Stimulated activated naive CD4-positive, alpha-beta T cell treated with Interleukin-2 at 50 U/mL for 16 hours (primary cell): ENCODE results near the gene OR4K5.
"Not testable (repeated sequence)": the region's sequence is repeated elsewhere in the genome, so short reads cannot be mapped to it uniquely, and the experiment has no call there.

Experiments used
- DNase-seq: peaks from one replicate; lab custom pipeline; 2025; lab: John Stamatoyannopoulos, UW

OR4K5 gene, protein sequence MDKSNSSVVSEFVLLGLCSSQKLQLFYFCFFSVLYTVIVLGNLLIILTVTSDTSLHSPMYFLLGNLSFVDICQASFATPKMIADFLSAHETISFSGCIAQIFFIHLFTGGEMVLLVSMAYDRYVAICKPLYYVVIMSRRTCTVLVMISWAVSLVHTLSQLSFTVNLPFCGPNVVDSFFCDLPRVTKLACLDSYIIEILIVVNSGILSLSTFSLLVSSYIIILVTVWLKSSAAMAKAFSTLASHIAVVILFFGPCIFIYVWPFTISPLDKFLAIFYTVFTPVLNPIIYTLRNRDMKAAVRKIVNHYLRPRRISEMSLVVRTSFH

DNA sequence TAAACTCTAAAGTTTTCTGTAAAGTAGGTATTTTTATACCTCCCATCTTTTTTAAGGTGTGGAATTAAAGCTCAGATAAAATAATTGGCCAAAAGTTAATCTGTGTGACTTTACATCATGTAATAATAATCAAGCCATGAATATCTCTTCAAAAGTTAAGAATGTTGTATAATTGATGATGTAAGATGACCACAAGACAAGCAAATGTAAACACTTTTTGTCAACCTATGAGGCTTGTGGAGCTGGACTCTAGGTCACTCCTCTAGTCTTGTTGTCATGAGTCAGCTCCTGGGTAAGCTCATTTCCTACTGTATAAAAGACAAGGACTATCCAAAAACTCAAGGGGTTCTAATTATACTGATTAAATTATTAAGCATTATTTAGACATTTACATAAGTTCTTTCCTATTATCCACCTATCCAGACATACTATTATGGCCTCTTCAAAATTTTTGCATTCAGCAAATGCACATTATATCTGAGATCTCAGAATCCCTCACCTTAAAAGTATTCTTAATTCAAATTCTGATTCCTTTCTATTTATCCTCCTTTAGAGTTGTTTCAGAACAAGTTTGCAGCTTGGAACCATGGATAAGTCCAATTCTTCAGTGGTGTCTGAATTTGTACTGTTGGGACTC is at the start of gene OR4K5:
TSS of gene OR4K5 (plus strand) at position 587 of the 637 bp plus-strand sequence. CDS start at position 587, 0 bp downstream.
- no peak for DNase-seq

DNA sequence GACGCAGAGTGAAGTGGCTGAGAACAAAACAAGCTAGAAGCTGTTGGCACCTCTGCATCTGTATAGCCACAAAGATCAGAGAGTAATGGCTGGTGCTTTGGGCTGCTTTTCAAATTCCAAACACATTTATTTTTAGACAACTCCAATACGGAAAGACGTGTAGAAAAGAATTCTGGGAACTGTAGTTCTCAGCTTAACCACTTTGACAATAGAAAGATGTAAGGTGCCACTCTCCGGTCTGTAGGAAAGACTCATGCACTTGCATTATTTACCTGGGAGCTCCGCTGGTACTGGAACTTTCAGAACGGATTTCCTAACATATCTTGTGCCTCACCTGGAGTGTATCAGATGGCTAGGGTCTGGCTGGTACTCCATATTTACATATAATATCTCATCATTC is 47.2 kb upstream of the OR4K5 start:
- no peak for DNase-seq

DNA sequence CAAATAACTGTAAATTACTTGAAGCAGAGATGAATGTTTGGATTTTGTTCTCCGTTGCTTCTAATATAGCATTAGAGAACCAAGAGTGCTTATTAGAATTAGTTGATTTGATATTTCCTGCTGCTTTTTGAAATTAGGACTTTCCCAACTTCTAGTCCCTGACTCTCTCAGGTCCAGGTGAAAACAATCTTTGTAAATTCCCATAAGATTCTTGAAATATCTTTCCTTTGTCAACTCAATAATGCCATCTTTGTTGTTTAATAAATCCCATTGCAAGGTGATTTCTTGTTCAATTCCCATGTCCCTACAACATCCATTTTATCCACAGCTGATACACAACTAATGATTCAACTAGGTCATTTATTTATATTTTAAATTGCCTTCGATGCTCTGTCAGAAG is 45.6 kb upstream of the OR4K5 start, which contains the start of gene OR4K2:
TSS of gene OR4K2 (plus strand) at position 301 of the 400 bp plus-strand sequence. CDS start 1,126 bp downstream, outside the sequence.
- no peak for DNase-seq

DNA sequence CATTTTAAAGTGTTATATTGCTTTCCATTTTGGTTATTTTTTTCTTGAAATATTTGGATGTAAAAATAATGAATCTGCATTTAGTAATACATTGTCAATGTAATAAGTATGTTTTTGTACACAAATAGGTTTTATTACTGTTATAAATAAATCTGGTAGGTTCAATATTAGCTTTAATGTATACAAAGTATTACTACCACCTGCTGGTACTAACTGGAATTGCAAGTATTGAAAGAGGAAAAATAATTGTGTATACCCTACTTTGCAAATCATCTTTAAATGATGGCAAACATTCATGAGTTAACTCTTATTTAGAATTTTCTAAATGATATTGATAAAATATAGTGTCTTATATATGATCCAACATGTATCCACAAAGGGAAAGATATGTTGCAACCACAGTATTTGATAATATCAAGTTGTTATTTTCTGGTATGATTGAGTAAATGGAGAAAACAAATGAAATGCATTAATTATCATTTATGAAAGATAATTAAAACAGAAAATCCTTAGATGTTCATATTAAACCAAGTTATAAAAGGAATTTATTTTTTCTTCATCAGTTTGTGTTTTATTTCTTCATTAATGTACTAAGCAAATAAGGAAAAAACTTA is 42.3 kb upstream of the OR4K5 start:
- no peak for DNase-seq

DNA sequence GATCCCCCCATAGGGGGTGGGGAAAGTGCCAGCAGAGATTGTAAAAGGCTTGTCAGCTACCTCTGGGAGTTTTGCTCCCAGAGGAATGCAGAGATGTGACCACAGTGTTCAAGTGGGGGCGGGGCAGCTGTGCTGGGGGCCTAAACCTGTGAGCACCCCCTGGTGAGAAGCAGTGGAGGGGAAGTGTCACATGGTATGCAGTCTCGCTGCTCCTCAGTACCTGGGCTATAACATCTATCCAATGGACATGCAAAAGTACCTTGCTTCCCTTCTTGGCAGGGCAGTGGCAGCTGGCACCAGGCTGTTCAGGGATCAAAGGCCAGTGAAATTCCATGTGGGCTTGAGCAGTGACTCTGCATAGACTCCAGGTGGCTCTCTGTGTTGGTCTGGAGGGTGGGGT is 25.1 kb upstream of the OR4K5 start:
- no peak for DNase-seq

DNA sequence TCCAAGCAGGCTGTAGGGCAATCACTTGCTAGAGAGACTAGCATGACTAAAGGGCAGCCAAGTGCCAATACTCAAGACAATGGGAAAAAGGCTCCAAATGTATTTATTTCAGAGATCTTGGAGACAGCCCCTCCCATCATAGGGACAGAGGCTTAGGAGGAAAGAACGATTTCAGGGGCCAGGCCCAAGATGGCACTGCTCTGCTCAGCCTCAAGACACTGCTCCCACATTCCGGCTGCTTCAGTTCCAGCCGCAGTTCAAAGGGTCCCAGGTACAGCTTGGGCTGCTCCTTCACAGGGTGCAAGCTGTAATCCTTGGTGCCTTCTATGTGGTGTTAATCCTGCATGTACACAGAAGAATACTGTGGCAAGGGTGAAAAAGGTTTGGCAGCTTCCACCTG is 19.4 kb upstream of the OR4K5 start:
- no peak for DNase-seq

DNA sequence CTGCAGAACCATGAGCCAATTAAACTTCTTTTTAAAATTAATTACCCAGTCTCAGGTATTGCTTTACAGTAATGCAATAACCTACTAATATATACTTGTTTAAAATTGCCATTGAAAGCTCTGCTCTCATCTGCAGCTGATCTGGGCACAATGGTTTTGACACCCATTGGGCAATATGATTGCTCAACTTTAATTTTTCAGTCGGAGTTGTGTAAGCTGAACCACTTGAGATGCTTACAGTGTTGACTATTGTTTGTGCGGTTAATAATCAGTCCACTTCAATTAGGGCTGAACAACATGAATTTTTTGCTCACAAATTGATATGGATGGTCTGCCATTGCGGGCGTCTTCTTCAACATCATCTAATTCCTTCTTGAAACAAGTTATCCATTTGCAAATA is 18.0 kb upstream of the OR4K5 start:
- DNase-seq: no peak

DNA sequence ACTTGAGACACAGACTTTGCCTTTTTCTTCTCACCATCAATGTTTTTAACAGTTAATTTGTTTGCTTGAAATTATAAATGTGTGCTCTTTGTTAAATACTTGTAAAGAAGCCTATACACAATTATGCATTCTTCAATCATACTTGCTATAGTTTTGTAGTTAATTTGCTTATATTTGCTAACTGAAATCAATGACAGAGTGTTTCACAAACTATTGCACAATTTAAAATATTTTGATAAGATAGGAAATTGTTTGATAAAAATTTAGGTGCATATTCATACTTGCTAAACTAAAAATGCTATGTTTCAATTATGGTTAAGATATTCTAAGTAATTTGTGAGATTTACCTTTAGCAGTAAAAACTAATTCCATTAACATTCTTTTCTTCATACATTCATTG is 13.7 kb upstream of the OR4K5 start:
- DNase-seq: no peak

DNA sequence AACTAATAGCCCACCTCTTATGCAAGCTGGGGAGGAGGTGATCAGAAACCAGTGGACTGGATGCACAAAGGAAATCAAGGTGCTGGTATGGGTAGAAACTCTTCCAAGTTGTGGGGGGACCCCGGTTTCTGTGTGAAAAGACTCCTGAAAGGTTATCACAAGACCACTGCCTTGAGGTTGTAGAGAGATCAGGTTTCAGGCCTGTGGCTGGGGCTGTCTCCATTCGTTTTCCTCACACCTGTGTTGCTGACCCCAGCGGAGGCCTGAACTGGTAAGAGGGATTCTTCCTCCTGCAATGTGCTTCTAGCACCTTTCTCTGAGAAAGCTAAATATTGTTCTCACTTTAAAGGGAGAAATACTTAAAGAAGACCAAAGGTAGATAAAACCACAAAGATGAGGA is 9.3 kb upstream of the OR4K5 start:
- DNase-seq: no peak

DNA sequence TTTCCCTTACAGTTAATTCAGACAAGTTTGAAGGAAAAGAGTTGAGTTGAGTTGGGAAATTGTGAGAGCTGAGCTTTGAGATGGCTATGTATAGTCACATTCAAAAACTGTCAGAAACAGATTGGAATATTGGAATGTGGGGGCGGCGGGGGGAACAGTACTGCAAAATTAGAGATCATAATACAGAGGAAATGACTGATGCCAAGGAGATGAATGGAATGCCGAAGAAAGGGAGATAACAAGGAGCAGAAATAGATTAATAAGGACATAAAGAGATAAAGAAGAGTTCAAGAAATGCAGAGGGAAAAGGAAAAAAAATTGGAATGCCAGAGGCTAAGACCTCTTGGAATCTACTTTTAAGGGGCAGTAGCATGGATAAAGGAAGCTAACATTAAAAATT is 3.2 kb upstream of the OR4K5 start:
- no peak for DNase-seq

DNA sequence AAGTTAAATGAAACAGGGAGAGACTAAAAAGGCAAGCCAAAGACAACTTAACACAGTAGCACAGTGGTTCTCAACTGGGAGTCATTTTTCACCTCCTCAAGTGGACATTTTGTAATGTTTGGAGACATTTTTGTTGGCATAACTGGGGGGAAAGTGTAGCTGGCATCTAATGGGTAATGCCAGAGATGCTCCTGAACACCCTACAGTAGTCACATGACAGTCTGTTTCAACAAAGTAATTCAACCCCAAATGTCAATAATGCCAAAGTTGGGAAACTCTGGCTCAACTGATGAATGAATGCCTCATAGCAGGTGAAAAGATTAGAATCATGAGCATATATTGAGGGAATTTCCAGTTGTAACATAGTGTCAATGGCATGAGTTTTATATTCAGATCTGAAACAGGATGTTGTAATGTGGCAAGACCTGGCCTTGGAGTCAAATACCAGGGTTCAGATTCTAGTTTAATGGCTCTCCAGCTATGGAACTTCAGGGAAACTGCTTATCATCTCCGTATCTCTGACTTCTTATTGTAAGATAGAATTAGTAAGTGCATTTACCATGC is 2.4 kb upstream of the OR4K5 start:
- DNase-seq: no peak

DNA sequence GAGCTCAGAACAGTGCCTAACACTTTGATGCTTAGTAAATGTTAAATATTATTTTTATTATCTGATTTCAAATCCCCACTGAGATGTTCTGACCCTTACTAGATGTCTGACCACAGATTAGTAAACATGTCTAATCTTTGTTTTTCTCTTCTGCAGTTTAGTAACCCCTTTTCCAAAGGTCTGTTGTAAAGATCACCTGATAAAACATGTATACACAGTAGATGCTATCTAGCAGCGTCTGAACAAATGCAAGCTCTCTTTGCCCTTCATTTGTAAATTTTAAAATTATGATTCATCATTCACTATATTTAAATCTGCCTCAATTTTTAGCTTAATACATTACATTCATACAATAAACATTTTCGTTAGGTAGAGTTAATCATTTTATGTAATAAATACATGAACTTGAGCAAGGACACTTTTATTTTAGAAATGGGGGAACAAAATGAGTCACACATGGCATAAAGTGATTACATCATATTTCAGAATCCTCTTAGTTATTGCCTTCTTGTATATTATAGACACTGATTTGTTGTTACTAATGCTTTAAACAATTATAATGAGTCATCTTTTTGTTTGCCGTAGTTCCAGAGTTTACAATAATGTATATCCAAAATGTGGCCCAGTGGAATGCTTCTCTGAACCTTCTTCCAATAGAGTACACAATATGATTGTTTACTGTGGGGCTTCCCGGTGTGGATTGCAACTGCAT is 1.7 kb upstream of the OR4K5 start:
- no peak for DNase-seq

DNA sequence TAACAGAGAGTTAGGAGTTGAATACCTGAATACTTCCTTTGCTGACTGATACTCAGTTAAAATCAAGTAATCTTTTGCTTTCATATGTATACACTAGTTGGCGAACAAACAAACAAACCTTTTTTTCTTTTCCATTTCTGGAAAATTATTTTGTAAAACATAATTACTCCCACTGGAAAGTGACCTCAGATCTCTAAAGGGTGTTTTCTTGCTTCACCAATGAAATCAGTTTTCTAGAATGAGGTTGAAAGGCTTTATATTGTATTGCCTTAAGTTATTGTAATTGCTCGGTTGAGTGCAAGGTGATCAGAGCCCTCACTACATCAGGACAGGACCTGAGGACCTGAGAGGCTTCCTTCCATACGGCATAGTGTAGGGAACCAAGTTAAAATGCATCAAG is 10.2 kb downstream of the OR4K5 start, which contains the start of gene OR4K1:
TSS of gene OR4K1 (plus strand) at position 301 of the 400 bp plus-strand sequence. CDS start 4,750 bp downstream, outside the sequence.
- DNase-seq: no peak

DNA sequence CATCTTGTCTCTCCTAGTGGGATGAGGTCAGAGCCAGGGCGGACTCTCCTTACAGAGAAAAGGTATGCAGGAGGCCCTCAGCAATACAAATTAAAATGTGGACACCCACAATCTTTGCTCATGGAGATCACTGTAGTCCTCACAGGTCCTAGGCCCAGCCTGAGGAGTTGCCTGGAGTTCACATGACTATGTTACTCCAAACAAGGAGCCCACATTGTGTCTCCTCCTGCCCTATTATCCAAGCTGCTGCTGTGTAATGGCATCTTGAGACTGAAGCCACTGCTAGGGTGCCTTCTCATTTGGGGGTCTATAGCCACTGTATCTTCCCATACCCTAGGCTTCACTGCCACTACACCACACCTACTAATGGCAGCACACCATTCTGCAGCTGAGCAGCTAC is 21.3 kb downstream of the OR4K5 start:
- DNase-seq: no peak

DNA sequence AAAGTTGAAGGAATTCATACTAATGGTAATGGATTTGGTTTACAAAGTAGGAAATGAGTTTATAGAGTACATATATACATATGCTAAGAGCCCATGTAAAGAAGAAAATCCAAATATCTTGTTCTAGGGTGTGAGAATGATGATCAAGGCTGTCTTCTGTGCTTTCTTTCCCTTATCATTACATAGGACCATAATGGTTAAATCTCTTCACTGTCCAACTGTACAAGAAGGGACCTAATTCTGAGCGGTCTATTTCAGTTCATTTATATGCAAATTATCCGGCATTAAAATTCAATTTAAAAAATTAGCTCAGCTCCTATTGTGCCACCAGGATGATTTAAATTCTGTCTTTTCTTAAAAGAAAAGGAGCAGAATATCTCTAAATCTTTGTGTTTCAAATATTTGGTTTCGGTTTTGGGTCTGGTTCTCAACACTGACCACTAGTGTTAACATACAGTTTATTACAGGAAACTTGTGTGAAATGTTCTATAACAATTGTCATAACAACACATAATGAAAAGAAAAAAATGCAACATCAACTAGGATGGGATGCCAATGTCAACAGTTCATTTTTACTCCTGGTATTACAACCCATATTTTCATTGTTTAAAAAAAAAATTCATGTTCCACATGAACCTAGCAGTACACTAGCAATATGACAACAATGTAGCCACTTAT is 27.1 kb downstream of the OR4K5 start:
- no peak for DNase-seq

DNA sequence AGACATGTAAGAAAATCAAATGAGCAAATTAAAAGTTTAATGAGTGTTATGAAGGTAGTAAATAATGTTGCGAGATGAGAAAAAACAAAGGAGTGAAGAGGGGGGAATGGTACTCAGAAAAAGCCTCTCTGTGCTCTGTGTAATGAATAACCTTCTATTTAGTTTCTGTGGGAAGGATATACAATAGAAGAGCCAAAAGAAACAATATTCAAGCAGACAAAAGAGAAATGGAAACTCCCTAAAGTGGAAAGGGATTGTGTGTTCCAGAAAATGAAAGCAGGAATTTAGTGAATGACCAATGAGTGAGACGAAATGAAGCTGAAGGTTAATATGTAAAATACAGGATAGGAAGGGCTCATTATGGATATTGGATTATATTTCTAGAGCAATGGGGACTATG is 28.8 kb downstream of the OR4K5 start:
- no peak for DNase-seq

DNA sequence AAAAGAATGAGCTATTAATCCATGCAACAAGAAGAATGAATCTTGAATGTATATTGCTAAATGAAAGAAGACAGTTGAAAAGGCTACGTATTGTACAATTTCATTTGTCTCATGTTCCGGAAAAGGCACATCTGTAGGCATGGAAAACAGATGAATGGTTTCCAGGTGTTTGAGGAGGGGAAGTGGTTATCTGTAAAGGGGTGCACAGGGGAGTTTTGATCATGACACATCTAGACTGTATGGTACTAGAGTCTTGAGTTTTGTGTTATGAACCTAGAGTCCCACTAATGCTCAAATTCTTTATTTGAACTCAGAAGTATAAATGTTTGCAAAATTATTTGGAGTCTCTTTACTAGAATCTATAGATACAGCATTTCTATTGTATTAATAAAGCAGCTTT is 49.3 kb downstream of the OR4K5 start:
- DNase-seq: not testable (repeated sequence)
